ENCODE results near the gene ABCF2. TPM values are rescaled to one million over a fixed set of nuclear protein-coding genes. Genes with fewer than 3 reads are reported as not detected.

Gene ABCF2
- total RNA-seq, 4 donors from 2014 or later: 27.0 to 44.7 (median 40.5) TPM

DNA sequence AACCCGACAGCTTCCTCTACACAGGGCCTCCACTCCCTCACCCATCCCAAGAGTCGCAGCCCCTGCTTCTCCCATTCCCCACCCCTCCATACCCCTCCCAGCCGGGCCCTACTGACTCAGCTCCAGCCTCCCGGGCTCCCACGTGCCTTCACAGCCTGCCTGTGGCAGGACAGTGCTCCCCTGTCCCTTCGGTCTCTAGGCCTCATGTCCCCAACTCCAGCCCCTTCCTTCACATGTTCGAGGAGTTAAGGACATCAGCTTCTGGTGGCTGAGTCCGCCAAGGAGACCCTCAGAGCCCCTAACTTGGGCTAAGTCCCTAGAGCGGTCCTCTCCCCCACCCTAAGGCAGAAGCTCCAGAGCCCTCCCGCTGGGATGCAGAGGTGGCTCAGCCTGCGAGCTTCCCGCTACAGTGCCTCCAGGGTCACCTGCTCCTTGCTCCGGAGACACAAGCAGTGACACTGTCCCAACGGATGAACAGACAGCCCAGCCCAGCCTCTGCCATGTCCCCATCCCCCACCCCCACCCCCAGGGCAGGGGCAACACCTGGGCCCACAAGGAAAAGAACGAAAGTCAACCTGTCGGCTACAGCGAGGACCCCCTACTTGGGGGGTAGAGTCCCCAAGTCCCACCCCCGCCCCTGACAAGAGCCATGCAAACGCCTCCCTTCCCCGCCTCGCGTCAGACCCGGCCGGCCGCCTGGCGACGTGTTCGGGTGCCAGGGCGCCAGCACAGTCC lies 20.8 kb upstream of the ABCF2 start:
- DNase-seq: no peak
- Histone ChIP-seq H3K27me3 (peaks cover 0 to 64% (median 0%) of the 10 kb centered on the region in 4 donors), H3K4me3 (peak overlapping the region; percentile 31 to 78 (median 58)), H3K4me1 (peaks cover 55 to 98% (median 67%) of the 10 kb centered on the region in 3 donors), H3K36me3 (no peaks in the 10 kb centered on the region), H3K9me3 (no peaks in the 10 kb centered on the region), H3K27ac (peak overlapping the region; percentile 71 to 92 (median 86))
- TF ChIP-seq, protein P1, sequence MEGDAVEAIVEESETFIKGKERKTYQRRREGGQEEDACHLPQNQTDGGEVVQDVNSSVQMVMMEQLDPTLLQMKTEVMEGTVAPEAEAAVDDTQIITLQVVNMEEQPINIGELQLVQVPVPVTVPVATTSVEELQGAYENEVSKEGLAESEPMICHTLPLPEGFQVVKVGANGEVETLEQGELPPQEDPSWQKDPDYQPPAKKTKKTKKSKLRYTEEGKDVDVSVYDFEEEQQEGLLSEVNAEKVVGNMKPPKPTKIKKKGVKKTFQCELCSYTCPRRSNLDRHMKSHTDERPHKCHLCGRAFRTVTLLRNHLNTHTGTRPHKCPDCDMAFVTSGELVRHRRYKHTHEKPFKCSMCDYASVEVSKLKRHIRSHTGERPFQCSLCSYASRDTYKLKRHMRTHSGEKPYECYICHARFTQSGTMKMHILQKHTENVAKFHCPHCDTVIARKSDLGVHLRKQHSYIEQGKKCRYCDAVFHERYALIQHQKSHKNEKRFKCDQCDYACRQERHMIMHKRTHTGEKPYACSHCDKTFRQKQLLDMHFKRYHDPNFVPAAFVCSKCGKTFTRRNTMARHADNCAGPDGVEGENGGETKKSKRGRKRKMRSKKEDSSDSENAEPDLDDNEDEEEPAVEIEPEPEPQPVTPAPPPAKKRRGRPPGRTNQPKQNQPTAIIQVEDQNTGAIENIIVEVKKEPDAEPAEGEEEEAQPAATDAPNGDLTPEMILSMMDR (IDR thresholded peaks at IDR 0.05): no peak
- TF ChIP-seq POLR2A (IDR thresholded peaks at IDR 0.05): no peak
- intact Hi-C loops (cut with DNase I): loop anchor here (5.0 kb wide), 1 partner anchor 55 kb away; no protein-coding TSS in a partner anchor
- WGBS, 2 donors: 23 to 31% methylated on average over 7 to 16 of the region's 29 CpGs

DNA sequence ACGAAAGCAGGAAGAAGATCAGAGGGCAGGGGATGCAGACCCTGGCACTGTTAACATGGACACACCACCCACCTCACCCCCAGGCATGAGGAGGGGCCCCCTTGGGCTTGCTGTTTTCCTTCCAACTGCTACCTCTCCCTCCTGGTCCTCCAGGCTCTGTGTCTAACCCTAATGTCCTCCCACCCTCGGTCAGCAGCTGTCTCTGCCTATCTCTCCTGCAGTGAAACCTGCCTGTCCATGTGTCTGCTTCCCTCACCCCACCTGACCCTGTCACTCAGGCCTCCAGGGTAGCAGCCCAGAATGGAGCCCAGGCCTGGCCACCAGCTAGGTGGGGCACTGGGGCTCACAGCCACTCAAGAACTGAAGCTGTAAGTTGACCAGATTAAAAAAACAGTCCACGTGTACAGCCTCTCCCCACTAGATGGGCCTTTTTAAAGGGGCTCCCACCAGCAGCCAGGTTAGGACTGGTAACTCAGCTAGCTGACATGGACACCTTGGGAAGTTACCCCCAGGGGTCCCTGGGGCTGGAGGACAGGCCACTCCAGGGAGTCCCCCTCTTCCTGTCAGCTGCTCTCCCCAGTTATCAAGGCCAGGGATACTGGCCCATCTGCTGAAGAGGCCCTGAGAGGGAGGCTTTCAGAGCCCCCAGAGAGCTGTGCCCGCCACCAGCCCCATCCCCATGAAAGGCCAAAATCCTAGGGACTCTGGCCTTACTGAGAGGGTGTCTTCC lies 20.0 kb upstream of the ABCF2 start:
- H3K27ac ChIP-seq: peak overlapping the region; percentile 71 to 92 (median 86)
- no peak for DNase-seq

DNA sequence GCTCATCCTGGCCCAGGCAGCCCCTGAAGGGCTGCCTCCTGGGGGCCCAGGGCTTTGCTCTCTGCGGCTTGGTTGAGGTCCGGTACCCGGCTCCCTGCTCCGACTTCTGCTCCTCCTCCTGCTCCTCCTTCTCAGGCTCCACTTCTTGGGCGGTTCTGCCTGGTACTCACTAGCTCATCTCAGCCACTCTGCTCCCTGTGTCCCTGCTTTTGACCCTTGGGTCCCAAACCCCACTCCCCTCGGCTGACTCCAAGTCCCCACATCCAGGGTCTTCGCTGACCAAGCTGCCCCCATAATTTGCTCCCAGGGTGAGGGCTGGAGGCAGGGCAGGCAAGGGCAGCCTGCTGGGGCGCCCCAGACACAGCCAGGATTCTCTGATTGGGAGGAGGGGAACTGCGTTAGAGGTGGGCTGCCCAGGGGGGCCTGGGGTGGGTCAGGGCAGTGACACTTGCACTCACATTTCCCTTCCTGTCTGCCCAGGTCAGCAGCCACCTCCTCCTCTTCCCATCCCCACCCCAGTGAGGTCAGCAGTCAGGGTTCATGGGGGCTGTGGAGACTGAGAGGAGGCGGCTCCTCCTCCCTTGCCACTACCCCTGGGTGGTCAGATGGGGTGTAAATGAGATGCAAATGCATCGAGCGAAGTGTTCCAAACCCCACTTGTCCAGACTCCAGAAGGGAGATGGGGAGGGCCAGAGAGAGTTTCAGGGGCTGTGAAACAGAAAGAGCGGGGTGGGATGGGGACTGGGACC lies 19.3 kb upstream of the ABCF2 start:
- intact Hi-C loops (cut with DNase I): loop anchor here (5.0 kb wide), 1 partner anchor 56 kb away; no protein-coding TSS in a partner anchor
- 24 to 27% methylated on average over 9 of the region's 13 CpGs for whole genome bisulfite sequencing, 2 donors
- peak overlapping the region in 3 of 4 donors; percentile 39 to 92 (median 83) for H3K27ac ChIP-seq
- peaks cover 0 to 51% (median 0%) of the 10 kb centered on the region in 4 donors for H3K27me3 ChIP-seq
- DNase-seq: no peak
- peaks cover 49 to 84% (median 58%) of the 10 kb centered on the region in 3 donors for H3K4me1 ChIP-seq
- H3K9me3 ChIP-seq: no peaks in the 10 kb centered on the region
- peaks cover 0 to 11% (median 0%) of the 10 kb centered on the region in 3 donors for H3K36me3 ChIP-seq
- H3K4me3 ChIP-seq: peak overlapping the region in 3 of 4 donors; percentile 14 to 64 (median 43)
- TF ChIP-seq, protein P1 (IDR thresholded peaks at IDR 0.05): no peak
- no peak for TF ChIP-seq POLR2A (IDR thresholded peaks at IDR 0.05)

More for the DNA sequence above, 20.0 kb upstream of the ABCF2 start:
- WGBS, 2 donors: 70 to 89% methylated on average over 2 to 3 of the region's 4 CpGs
- Histone ChIP-seq H3K4me3 (peak overlapping the region in 3 of 4 donors; percentile 53 to 78 (median 62)), H3K4me1 (peaks cover 52 to 90% (median 60%) of the 10 kb centered on the region in 3 donors), H3K9me3 (no peaks in the 10 kb centered on the region), H3K36me3 (peaks cover 0 to 4% (median 0%) of the 10 kb centered on the region in 3 donors), H3K27me3 (peaks cover 0 to 56% (median 0%) of the 10 kb centered on the region in 4 donors)
- TF ChIP-seq, protein P1 (IDR thresholded peaks at IDR 0.05): no peak
- no peak for TF ChIP-seq POLR2A (IDR thresholded peaks at IDR 0.05)
- intact Hi-C loops (cut with DNase I): loop anchor here (5.0 kb wide), 1 partner anchor 55 kb away; no protein-coding TSS in a partner anchor

DNA sequence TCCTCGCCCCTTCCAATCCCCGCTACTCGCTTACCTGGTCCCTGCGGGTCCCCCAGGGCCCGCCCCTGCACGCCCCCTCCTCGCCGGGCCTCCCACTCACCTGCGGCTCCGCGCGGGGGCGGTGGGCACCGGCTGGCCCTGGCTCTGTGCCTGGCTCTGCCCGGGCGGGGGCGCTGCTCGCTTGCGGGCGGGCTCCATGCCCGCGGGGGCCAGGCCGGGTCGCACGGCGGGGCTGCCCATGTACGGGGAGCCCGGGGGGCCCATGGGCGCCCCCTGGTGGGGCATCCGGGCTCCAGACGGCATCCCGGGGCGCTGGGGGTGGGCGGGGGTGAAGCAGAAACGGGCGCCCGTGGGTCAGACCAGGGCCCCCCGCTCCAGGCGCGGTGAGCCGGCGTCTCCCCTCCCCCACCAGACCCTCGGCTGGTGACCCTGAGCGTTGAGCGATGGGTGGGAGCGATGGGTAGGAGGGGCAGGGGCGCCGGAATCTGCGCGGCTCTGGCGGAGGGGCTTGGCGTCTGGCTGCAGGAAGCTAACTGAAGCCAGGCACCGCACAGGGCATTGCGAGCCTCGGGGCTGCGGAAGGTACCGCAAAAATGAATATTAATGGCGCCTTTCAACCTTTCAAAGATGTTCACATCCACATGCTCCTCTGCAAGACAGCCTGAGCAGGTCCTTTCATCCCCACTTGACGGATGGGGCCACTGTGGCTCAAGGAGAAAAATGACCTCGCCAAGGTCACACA lies 18.5 kb upstream of the ABCF2 start:
- H3K4me1 ChIP-seq: peaks cover 42 to 77% (median 52%) of the 10 kb centered on the region in 3 donors
- no peak for DNase-seq
- peak overlapping the region in 2 of 4 donors; percentile 5 to 39 for H3K27ac ChIP-seq
- peak overlapping the region; percentile 8 to 64 (median 28) for H3K4me3 ChIP-seq
- WGBS, 2 donors: 0 to 9% methylated on average over 5 to 6 of the region's 60 CpGs
- intact Hi-C loops (cut with DNase I): loop anchor here (5.0 kb wide), 1 partner anchor 57 kb away; no protein-coding TSS in a partner anchor
- no peaks in the 10 kb centered on the region for H3K9me3 ChIP-seq
- TF ChIP-seq, protein P1 (IDR thresholded peaks at IDR 0.05): peak; percentile 27 to 73 (median 44)
- TF ChIP-seq POLR2A (IDR thresholded peaks at IDR 0.05): no peak
- peaks cover 0 to 47% (median 0%) of the 10 kb centered on the region in 4 donors for H3K27me3 ChIP-seq
- peaks cover 0 to 18% (median 0%) of the 10 kb centered on the region in 3 donors for H3K36me3 ChIP-seq
